HCT116 (cell line): Measurements from ENCODE around the gene TCF12.

Source experiments
- FOSL1 ChIP-seq: IDR thresholded peaks from 2 replicates; pipeline ENCODE4 v1.6.1; 2012; ENCODE audit warnings: low read depth
- POLR2AphosphoS5 ChIP-seq: IDR thresholded peaks from 2 replicates; pipeline ENCODE4 v1.6.1; 2011; ENCODE audit warnings: mild to moderate bottlenecking, low read depth, low read length, moderate library complexity
- RAD21 ChIP-seq: IDR thresholded peaks from 2 replicates; pipeline ENCODE4 v1.6.1; 2012; ENCODE audit warnings: low read depth, mild to moderate bottlenecking
- SP1 ChIP-seq: IDR thresholded peaks from 2 replicates; pipeline ENCODE4 v1.6.1; 2012; ENCODE audit warnings: low read depth
- YY1 ChIP-seq: IDR thresholded peaks from 2 replicates; pipeline ENCODE4 v1.6.1; 2011; ENCODE audit warnings: low read length, low read depth, moderate library complexity, mild to moderate bottlenecking; ENCODE audit not compliant: insufficient replicate concordance; ENCODE audit errors: extremely low read depth
- ZNF274 ChIP-seq: fragments of 200-500 bp; sonication (Bioruptor generic); IDR thresholded peaks from 2 replicates; pipeline ENCODE4 v1.6.1; 2014; ENCODE audit warnings: mild to moderate bottlenecking, low read depth, low read length, inconsistent platforms
- TF ChIP-seq, protein P1 (sequence below): IDR thresholded peaks from 2 replicates; pipeline ENCODE4 v1.6.1; 2012
- TF ChIP-seq, protein P2 (sequence below), 3 experiments: fragments of 200-600 bp in 1 of 3; sonication (generic) in 1 of 3; IDR thresholded peaks in 2 of 3; conservative IDR thresholded peaks in 1 of 3; 2 replicates each; pipeline ENCODE4 v1.5.1; 2012 to 2017; ENCODE audit warnings: low read depth in 2 of 3, low read length in 2 of 3, antibody characterized with exemption in 1 of 3, borderline replicate concordance in 1 of 3, control low read depth in 1 of 3, mild to moderate bottlenecking in 1 of 3, mixed read lengths in 1 of 3, mixed run types in 1 of 3, moderate library complexity in 1 of 3; ENCODE audit not compliant: insufficient read depth in 1 of 3

DNA sequence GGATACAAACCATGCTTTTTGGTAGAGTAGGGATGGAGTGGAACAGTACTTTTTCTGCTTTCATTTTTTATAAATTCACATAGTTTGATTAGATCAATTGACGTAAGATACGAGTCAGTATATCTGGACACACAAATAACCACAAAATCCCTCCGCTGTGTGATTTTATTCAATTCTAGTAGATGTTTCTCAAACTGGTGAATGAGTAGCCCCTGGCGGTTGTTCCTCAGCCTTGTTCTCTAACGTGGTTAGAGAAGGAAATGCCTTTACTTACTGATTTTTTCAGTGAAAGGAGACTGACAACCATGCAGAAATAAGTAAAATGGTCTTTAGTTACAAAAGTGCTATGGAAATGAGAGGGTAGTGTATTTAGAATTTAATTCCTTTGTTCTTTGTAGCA is 161.0 kb downstream of the TCF12 start:
- TF ChIP-seq FOSL1 (no peak), SP1 (no peak), RAD21 (no peak), ZNF274 (no peak), YY1 (no peak), POLR2AphosphoS5 (no peak)
- TF ChIP-seq, protein P1, sequence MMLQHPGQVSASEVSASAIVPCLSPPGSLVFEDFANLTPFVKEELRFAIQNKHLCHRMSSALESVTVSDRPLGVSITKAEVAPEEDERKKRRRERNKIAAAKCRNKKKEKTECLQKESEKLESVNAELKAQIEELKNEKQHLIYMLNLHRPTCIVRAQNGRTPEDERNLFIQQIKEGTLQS, result no peak
- TF ChIP-seq, protein P2, sequence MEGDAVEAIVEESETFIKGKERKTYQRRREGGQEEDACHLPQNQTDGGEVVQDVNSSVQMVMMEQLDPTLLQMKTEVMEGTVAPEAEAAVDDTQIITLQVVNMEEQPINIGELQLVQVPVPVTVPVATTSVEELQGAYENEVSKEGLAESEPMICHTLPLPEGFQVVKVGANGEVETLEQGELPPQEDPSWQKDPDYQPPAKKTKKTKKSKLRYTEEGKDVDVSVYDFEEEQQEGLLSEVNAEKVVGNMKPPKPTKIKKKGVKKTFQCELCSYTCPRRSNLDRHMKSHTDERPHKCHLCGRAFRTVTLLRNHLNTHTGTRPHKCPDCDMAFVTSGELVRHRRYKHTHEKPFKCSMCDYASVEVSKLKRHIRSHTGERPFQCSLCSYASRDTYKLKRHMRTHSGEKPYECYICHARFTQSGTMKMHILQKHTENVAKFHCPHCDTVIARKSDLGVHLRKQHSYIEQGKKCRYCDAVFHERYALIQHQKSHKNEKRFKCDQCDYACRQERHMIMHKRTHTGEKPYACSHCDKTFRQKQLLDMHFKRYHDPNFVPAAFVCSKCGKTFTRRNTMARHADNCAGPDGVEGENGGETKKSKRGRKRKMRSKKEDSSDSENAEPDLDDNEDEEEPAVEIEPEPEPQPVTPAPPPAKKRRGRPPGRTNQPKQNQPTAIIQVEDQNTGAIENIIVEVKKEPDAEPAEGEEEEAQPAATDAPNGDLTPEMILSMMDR (IDR thresholded peaks at IDR 0.05 in 2 of 3, conservative IDR thresholded peaks at IDR 0.05 in 1 of 3; ENCODE audit: borderline replicate concordance in 1 of 3, insufficient read depth in 1 of 3, low read depth in 2 of 3, low read length in 2 of 3), result no peak
